GM08714 (cell line): ENCODE results near the gene CLEC4M.
"Not testable (repeated sequence)": the region's sequence is repeated elsewhere in the genome, so short reads cannot be mapped to it uniquely, and the experiment has no call there.

Source experiments
- H3K4me3 ChIP-seq: fragments of 200-500 bp; sonication (Bioruptor generic); 2 replicates; pipeline ENCODE4 v1.5.1; 2014; ENCODE audit warnings: mild to moderate bottlenecking, low read length, inconsistent platforms
- ZNF274 ChIP-seq: IDR thresholded peaks from 2 replicates; pipeline ENCODE4 v1.6.1; 2012; ENCODE audit warnings: mild to moderate bottlenecking, low read depth, low read length

CLEC4M gene

GRCh38 chr19:7773841-7774240, 10.8 kb downstream of the CLEC4M start:
- no peak for TF ChIP-seq ZNF274
- no peak overlapping the region for H3K4me3 ChIP-seq

DNA sequence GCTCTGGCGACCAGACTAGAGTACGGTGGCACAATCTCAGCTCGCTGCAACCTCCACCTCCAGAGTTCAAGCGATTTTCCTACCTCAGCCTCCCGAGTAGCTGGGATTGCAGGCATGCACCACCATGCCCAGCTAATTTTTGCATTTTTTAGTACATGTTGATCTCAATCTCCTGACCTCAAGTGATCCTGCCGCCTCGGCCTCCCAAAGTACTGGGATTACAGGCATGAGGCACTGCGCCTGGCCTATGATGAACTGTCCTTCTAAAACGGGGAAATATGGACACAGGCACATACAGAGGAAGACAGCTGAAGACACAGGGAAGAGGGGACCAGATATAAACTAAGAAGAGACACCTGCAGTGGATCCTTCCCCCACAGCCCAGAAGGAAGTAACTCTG, 12.7 kb downstream of the CLEC4M start:
- no peak overlapping the region for H3K4me3 ChIP-seq
- TF ChIP-seq ZNF274: no peak

- TF ChIP-seq ZNF274: no peak
- no peak overlapping the region for H3K4me3 ChIP-seq
Measured at GRCh38 chr19:7778081-7778480, 15.0 kb downstream of the CLEC4M start.

DNA sequence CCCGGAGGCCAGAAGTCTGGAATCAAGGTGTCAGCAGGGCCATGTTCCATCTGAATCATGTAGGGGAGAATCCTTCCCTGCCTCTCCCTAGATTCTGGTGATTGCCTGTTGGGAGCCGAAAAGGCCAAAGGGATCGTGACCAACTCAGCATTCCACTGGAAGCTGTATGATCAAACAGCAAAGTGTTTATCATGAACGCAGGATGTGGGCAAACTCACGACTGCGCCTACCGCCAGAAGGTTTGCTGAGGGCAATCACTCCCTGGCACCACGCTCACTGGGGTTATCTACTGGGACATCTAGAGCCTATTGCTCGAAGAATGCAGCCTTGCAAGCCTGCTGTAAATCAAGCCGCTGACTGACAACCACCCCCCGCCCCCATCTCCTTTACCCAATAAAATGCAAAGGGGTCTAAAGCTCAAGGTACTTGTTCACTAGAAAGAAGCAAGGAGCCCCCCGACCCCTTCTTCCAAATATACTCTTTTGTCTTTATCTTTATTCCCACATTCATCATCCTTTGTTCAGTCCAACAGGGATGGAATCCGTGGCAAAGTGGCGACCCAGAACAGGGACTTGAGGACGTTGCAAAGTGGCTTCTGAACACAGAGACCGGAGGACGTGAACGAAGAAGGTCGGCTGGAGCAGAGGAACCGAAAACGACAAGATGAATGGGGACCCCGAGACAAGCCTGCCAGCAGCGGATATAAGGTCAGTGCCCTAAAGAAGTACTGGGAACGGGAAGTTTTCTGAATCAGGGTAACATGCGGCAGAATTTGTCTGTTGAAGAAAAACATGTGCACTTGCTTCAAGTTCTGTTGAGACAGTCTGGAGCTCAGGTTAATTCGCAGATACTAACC, 16.8 kb downstream of the CLEC4M start:
- no peak overlapping the region for H3K4me3 ChIP-seq
- TF ChIP-seq ZNF274: no peak

DNA sequence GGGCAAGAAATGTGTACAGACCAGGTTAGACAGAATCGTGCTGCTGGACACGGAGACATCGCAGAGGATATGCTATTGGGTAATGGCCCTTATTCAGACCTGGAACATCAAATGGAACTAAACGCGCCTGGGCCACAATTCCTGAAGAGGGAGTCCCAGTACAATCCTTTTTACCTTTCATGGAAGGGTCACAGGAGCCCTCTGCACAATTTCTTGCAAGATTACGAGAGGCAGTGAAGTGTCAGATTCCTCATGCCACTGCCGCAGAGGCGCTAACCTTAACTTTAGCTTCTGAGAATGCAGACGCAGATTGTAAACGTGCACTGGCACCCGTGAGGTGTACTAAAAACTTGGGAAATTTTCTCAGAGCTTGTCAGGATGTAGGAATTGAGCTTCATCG, 18.1 kb downstream of the CLEC4M start:
- TF ChIP-seq ZNF274: no peak
- H3K4me3 ChIP-seq: no peak overlapping the region

DNA sequence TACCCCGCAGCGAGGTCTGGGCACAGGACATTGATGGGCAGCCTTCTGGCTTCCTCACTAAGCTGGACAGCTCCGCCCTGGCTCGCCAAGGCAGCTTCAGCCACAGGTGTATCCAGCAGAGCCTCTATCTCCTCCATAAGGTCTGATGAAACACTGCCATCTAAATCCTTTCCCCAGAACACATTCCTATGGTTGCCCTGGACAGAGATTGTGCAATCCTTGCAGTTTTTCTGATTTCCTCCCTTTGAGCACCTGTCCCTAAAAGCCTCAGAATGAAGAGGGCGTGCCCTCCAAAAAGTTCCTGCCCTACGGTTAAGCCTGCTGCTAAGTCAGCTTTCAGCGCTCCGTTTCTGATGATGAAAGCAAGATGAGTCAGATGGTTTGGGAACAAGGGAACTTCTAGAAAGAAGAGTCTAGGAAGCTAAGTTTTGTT, 21.0 kb downstream of the CLEC4M start:
- TF ChIP-seq ZNF274: no peak
- no peak overlapping the region for H3K4me3 ChIP-seq

DNA sequence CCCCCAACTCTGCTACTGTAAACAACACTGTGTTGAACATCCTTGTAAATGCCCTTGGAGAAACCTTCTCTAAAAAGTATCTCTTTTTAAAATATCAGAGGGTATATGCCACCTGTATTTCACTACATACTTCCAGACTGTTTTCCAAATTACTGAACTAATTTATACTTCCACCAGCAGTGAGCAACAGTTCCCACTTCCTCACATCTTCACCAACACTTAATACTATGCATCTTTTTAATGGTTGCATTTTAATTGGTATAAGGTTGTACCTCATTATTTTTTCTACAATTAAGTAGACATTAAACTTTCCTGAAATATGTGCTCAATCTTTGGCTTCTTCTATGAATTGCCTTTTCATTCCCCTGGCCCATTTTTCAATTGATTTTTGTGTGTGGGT, 21.8 kb downstream of the CLEC4M start:
- no peak for TF ChIP-seq ZNF274
- no peak overlapping the region for H3K4me3 ChIP-seq

GRCh38 chr19:7787141-7787540, 24.1 kb downstream of the CLEC4M start:
- TF ChIP-seq ZNF274: no peak
- no peak overlapping the region for H3K4me3 ChIP-seq

DNA sequence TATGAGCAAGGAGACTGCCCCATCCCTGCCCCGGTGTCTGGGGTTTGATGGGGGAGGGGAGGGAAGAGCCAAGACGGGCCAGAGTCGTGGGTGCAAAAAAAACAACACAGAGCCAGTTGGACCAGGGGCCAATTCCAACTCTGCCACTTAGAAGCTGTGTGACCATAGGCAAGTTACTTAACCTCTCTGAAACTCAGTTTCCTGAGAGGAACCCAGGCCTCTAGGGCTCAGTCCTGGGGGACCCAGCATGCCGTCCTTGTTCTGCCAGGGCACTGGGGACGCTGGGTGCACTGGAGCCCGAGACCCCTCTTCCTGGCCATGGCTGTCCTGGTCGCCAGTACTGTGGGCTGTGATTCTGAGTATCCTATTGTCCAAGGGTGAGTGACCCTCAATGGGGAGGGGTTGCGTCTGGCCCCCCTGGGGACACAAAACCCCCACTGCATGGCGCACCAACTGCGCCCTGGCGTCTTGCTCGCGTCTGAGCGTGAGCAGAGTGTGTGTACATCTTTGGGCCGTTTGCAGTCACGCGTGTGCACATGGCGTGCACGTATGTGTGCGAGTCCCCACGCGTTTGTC, 24.6 kb downstream of the CLEC4M start:
- no peak overlapping the region for H3K4me3 ChIP-seq
- no peak for TF ChIP-seq ZNF274

DNA sequence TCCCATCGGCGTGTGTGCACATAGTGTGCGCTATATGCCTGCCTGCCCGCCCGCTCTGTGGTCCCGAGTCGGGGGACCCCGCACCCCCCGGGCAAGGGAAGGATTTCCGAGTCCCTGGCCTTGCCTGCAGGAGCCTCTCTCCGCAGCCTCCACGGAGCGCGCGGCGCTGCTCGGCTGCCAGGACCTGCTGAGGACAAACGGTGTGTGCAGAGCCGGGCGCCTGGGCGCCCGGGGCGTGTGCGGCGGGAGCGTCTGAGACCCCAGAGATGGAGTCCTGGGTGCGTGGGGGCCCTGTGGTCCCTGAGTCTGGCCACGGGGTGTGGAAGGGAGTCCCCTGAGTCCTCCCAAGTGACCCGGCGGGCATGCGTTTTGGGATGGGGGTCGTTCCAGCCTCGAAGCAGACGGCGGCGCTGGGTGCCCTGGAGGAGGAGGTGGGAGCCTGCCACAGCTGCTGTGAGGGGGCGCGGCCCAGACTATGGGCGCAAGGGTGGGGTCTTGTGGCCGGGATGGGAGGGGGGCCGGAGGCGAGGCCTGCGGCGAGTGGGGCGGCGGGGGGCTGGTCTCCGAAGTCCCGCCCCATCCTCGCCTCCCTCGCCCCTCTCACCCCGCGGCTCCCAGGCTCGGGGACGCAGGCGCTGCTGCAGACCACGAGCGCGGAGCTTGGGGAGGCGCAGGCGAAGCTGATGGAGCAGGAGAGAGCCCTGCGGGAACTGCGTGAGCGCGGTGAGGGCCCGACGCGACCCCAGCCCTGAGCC, 25.3 kb downstream of the CLEC4M start:
- no peak overlapping the region for H3K4me3 ChIP-seq
- TF ChIP-seq ZNF274: no peak

GRCh38 chr19:7788933-7789323, 25.9 kb downstream of the CLEC4M start:
- no peak for TF ChIP-seq ZNF274
- H3K4me3 ChIP-seq: no peak overlapping the region

DNA sequence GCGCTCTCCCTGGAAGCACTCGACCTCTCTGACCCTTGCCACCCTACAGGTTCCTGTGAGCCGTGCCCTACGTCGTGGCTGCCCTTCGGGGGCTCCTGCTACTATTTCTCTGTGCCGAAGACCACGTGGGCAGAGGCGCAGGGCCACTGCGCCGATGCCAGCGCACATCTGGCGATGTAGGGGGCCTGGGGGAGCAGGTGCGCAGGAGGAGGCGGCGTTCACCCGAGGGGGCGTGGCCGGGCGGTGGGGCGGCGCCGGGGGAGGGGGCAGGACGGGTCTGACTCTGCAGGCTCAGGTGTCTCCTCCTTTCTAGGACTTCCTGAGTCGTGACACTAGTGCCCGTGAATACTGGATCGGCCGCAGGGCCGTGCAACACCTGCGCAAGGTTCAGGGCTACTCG, 26.4 kb downstream of the CLEC4M start:
- no peak for TF ChIP-seq ZNF274
- no peak overlapping the region for H3K4me3 ChIP-seq

- no peak overlapping the region for H3K4me3 ChIP-seq
- TF ChIP-seq ZNF274: no peak
Measured at GRCh38 chr19:7790416-7790815, 27.4 kb downstream of the CLEC4M start.

- no peak overlapping the region for H3K4me3 ChIP-seq
- no peak for TF ChIP-seq ZNF274
Measured at GRCh38 chr19:7792281-7792680, 29.2 kb downstream of the CLEC4M start.

- not testable (repeated sequence) for H3K4me3 ChIP-seq
Measured at GRCh38 chr19:7792701-7793100, 29.7 kb downstream of the CLEC4M start.
